Measurements from ENCODE around the gene SYN1. TPM values are rescaled to one million over a fixed set of nuclear protein-coding genes. Genes with fewer than 3 reads are reported as not detected.

The SYN1 gene
- polyA plus RNA-seq, 3 donors = 0.11 to 4.0 (median 0.29) TPM

DNA sequence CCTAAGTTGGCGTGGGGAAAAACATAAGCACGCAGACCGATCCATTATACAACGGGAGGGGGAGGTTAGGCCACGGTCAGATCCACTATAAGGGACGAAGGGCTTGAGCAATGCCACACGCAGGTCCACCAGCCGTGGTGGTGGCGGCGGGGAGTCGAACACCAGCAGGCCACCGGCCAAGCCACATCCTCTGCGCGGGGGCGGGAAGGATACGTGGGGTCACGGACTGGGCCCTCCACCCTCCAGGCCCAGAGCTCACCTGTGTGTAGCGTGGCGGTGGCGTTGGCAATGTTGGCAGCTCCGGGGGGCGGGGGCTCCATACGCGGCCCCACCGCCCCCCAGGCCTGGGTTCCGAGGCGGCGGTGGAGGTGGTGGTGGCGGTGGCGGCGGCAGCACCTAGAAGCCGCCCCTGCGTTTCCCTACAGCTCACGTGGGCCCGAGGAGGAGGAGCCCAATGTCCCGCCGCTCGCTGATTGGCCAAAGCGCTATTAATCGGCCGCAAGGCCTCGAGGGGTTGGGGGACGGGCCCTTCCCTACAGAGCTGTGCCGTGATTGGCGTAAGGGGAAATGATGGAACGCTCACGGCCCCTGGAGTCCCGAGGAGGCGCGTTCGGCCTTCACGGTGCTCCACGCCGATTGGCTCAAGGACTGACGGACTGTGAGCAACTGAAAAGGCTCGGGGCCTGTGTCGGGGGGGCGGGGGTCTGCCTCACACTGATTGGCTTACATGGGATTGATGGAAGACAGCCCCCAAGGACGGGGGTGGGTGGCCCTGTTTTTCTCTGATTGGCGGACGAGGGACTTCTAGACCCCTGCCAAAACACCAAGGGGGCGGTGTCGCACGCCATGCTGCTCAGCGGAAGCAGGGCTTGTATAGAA is 30.7 kb upstream of the SYN1 start, which contains the start of gene ELK1:
TSS of gene ELK1 (minus strand) at position 400 of the 879 bp plus-strand sequence. CDS start 9,122 bp downstream, outside the sequence.
- H3K9ac ChIP-seq (ENCODE audit: insufficient read depth, low read length, poor library complexity, severe bottlenecking) = peak within 1 kb of the TSS; percentile 65
- peak within 1 kb of the TSS; percentile 54 for H2AFZ ChIP-seq (ENCODE audit: insufficient read depth, low read depth, low read length, poor library complexity, severe bottlenecking)
- H3K4me3 Mint-ChIP-seq = peak within 1 kb of the TSS; percentile 83 to 92
- peaks cover 11% of the 10 kb centered on the region for H3K79me2 ChIP-seq (ENCODE audit: insufficient read depth, low read length)
- H3K9me3 Mint-ChIP-seq = peaks cover 0 to 6% (median 5%) of the 10 kb centered on the region in 7 donors
- H3K27ac ChIP-seq (ENCODE audit: low read depth in 1 of 2, low read length in 2 of 2) = peak within 1 kb of the TSS; percentile 60 to 76
- H3K27me3 Mint-ChIP-seq (ENCODE audit: low read depth in 3 of 3) = peaks cover 0 to 3% (median 2%) of the 10 kb centered on the region in 3 donors
- peaks cover 23 to 27% of the 10 kb centered on the region in 2 donors for H3K4me1 ChIP-seq (ENCODE audit: control insufficient read depth in 1 of 2, insufficient read depth in 2 of 2, low read length in 2 of 2)
- no peaks in the 10 kb centered on the region for H3K9me3 ChIP-seq (replicated peaks in 1 of 2; ENCODE audit: control insufficient read depth in 1 of 2, insufficient read depth in 1 of 2, low read length in 2 of 2)
- no peak for TF ChIP-seq CTCF (IDR thresholded peaks at IDR 0.05)
- peak within 1 kb of the TSS; percentile 71 for H3K4me2 ChIP-seq (replicated peaks; ENCODE audit: extremely low read depth, low read length, poor library complexity, severe bottlenecking)
- H3K36me3 ChIP-seq (replicated peaks in 1 of 2; ENCODE audit: control insufficient read depth in 1 of 2, insufficient read depth in 2 of 2, low read length in 2 of 2) = peaks cover 15 to 38% of the 10 kb centered on the region in 2 donors
- H3K4me1 Mint-ChIP-seq = peaks cover 25% of the 10 kb centered on the region
- no peaks in the 10 kb centered on the region for H4K20me1 ChIP-seq (ENCODE audit: insufficient read depth, low read length)
- intact Hi-C loops (cut with micrococcal nuclease) = loop anchor here (5.0 to 10.0 kb wide), 2 partner anchors 88 to 184 kb away; partner anchors contain the start of genes ARAF (in 1 of the 2) and ZNF81 (in 1 of the 2)
- peak within 1 kb of the TSS; percentile 88 to 95 (median 94) for H3K27ac Mint-ChIP-seq
- peak; percentile 90 to 93 (median 92) for DNase-seq
- WGBS (ENCODE audit: insufficient coverage) = 0% methylated on average over 18 of the region's 65 CpGs
- peak within 1 kb of the TSS; percentile 55 to 80 (median 65) for H3K4me3 ChIP-seq (replicated peaks in 1 of 3; ENCODE audit: low read depth in 2 of 3, low read length in 3 of 3)
- H3K36me3 Mint-ChIP-seq = peaks cover 11 to 30% of the 10 kb centered on the region in 2 donors
- no peaks in the 10 kb centered on the region for H3K27me3 ChIP-seq (ENCODE audit: control insufficient read depth in 2 of 2, insufficient read depth in 2 of 2, low read length in 2 of 2)

DNA sequence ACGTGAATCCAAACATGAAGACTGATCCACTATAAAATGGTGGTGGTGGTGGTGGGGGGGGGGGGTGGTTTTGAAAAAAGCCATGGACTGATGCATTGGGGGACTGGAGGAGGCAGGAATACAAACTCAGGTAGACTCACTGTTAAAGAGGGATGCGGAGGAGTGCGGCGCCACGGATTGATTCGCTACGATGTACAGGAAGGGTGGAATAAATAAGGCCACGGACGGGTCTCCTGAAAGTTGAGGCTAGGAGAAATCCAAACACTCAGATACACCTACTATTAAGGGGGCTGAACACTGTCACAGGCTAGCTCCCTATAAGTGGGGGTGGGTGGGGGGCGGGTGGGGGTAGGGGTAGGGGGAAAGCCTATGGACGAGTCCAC is 30.1 kb upstream of the SYN1 start:
- no peak for TF ChIP-seq CTCF (IDR thresholded peaks at IDR 0.05)
- H3K9me3 Mint-ChIP-seq = peaks cover 0 to 6% (median 5%) of the 10 kb centered on the region in 7 donors
- no peaks in the 10 kb centered on the region for H3K27me3 ChIP-seq (ENCODE audit: control insufficient read depth in 2 of 2, insufficient read depth in 2 of 2, low read length in 2 of 2)
- H3K4me1 ChIP-seq (ENCODE audit: control insufficient read depth in 1 of 2, insufficient read depth in 2 of 2, low read length in 2 of 2) = peaks cover 23 to 27% of the 10 kb centered on the region in 2 donors
- peak overlapping the region; percentile 65 for H3K9ac ChIP-seq (ENCODE audit: insufficient read depth, low read length, poor library complexity, severe bottlenecking)
- H3K9me3 ChIP-seq (replicated peaks in 1 of 2; ENCODE audit: control insufficient read depth in 1 of 2, insufficient read depth in 1 of 2, low read length in 2 of 2) = no peaks in the 10 kb centered on the region
- peaks cover 27% of the 10 kb centered on the region for H3K4me1 Mint-ChIP-seq
- H3K36me3 Mint-ChIP-seq = peaks cover 10 to 32% of the 10 kb centered on the region in 2 donors
- no peaks in the 10 kb centered on the region for H4K20me1 ChIP-seq (ENCODE audit: insufficient read depth, low read length)
- intact Hi-C loops (cut with micrococcal nuclease) = loop anchor here (5.0 to 10.0 kb wide), 3 partner anchors 87 to 455 kb away; partner anchors contain the start of genes ARAF (in 1 of the 2), UBA1 (in 1 of the 2) and ZNF81 (in 1 of the 2)
- WGBS (ENCODE audit: insufficient coverage) = no CpG with 5 or more reads among the region's 11 CpGs
- H3K27ac ChIP-seq (ENCODE audit: low read depth in 1 of 2, low read length in 2 of 2) = peak overlapping the region in 1 of 2 donors; percentile 76
- H3K27me3 Mint-ChIP-seq (ENCODE audit: low read depth in 3 of 3) = peaks cover 0 to 3% (median 2%) of the 10 kb centered on the region in 3 donors
- H3K4me3 Mint-ChIP-seq = peak overlapping the region; percentile 83 to 88
- H3K79me2 ChIP-seq (ENCODE audit: insufficient read depth, low read length) = peaks cover 16% of the 10 kb centered on the region
- no peak for DNase-seq
- H3K36me3 ChIP-seq (replicated peaks in 1 of 2; ENCODE audit: control insufficient read depth in 1 of 2, insufficient read depth in 2 of 2, low read length in 2 of 2) = peaks cover 11 to 31% of the 10 kb centered on the region in 2 donors
- H3K4me2 ChIP-seq (replicated peaks; ENCODE audit: extremely low read depth, low read length, poor library complexity, severe bottlenecking) = peak overlapping the region; percentile 71
- no peak overlapping the region for H2AFZ ChIP-seq (ENCODE audit: insufficient read depth, low read depth, low read length, poor library complexity, severe bottlenecking)
- peak overlapping the region; percentile 55 to 80 (median 65) for H3K4me3 ChIP-seq (replicated peaks in 1 of 3; ENCODE audit: low read depth in 2 of 3, low read length in 3 of 3)
- peak overlapping the region; percentile 43 to 95 (median 82) for H3K27ac Mint-ChIP-seq

Measured in CD14-positive monocyte (primary cell).